GM10847 (cell line): ENCODE measurements around the gene GNG10.

Experiments used
- POLR2A ChIP-seq: IDR thresholded peaks from 2 replicates; pipeline ENCODE4 v1.6.1; 2011; ENCODE audit not compliant: insufficient read length; ENCODE audit errors: extremely low read depth

GNG10 gene

GRCh38 chr9:111661150-111661801 lies at the start of gene GNG10:
TSS of gene GNG10 (plus strand) at chr9:111661605. CDS start at chr9:111661635, 30 bp downstream.
- peak; percentile 42 for TF ChIP-seq POLR2A

- no peak for TF ChIP-seq POLR2A
These were observed 47.9 kb upstream of the GNG10 start for GRCh38 chr9:111613436-111614040.

GRCh38 chr9:111615928-111616327 lies 45.5 kb upstream of the GNG10 start:
- no peak for TF ChIP-seq POLR2A

- no peak for TF ChIP-seq POLR2A
These were observed 39.4 kb upstream of the GNG10 start for GRCh38 chr9:111621895-111622480.

- no peak for TF ChIP-seq POLR2A
These were observed 38.8 kb upstream of the GNG10 start for GRCh38 chr9:111622626-111623025.

- TF ChIP-seq POLR2A: no peak
These were observed 34.0 kb upstream of the GNG10 start for GRCh38 chr9:111627260-111627963.

- TF ChIP-seq POLR2A: no peak
These were observed 33.0 kb upstream of the GNG10 start for GRCh38 chr9:111628411-111628810.

GRCh38 chr9:111630182-111630963 lies 31.0 kb upstream of the GNG10 start:
- no peak for TF ChIP-seq POLR2A

GRCh38 chr9:111630964-111631213 lies 30.5 kb upstream of the GNG10 start:
- TF ChIP-seq POLR2A: no peak

- TF ChIP-seq POLR2A: peak; percentile 99
These were observed 30.0 kb upstream of the GNG10 start, which contains the start of gene DNAJC25 for GRCh38 chr9:111631214-111631971. TSS of gene DNAJC25 (plus strand) at chr9:111631334. CDS start at chr9:111631408, 74 bp downstream.

GRCh38 chr9:111632060-111632459 lies 29.3 kb upstream of the GNG10 start:
- TF ChIP-seq POLR2A: no peak

GRCh38 chr9:111632695-111633388 lies 28.6 kb upstream of the GNG10 start:
- TF ChIP-seq POLR2A: no peak

- no peak for TF ChIP-seq POLR2A
These were observed 28.0 kb upstream of the GNG10 start for GRCh38 chr9:111633389-111633736.

- TF ChIP-seq POLR2A: no peak
These were observed 26.5 kb upstream of the GNG10 start for GRCh38 chr9:111634860-111635259.
